ENCODE results near the gene TM6SF1.

DNA sequence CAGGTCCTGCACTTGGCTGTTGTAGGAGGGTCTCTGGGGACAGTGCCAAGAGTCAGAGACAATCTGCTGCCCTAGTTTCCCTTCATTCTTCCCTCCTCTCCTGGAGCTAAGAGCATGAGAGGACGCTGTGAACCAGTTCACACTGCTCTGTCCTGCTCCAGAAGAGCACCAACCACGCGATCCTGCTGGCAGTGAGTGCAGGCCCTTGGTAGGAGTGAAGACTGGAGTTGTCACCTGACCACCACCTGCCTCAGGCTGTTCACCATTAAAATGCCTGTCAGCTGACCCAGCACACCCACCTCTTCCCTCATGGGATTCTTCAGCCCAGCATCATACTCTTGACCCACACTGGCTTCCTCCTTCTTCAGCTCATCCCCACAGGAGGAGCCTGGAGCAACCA, 2.9 kb downstream of the TM6SF1 start:
- TF ChIP-seq, protein P1, sequence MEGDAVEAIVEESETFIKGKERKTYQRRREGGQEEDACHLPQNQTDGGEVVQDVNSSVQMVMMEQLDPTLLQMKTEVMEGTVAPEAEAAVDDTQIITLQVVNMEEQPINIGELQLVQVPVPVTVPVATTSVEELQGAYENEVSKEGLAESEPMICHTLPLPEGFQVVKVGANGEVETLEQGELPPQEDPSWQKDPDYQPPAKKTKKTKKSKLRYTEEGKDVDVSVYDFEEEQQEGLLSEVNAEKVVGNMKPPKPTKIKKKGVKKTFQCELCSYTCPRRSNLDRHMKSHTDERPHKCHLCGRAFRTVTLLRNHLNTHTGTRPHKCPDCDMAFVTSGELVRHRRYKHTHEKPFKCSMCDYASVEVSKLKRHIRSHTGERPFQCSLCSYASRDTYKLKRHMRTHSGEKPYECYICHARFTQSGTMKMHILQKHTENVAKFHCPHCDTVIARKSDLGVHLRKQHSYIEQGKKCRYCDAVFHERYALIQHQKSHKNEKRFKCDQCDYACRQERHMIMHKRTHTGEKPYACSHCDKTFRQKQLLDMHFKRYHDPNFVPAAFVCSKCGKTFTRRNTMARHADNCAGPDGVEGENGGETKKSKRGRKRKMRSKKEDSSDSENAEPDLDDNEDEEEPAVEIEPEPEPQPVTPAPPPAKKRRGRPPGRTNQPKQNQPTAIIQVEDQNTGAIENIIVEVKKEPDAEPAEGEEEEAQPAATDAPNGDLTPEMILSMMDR (IDR thresholded peaks at IDR 0.05): no peak
- no peak for TF ChIP-seq POLR2A (IDR thresholded peaks at IDR 0.05)
